IPS DF 4.7 (cell line): ENCODE measurements around the gene DTL.

Experiments used
- DNase-seq: peaks from one replicate; pipeline ENCODE4 v3.0.0-alpha.2; 2013; ENCODE audit warnings: low spot score; ENCODE audit errors: extremely low read depth

The DTL gene

GRCh38 chr1:212089560-212090163 is 54.1 kb downstream of the DTL start:
- no peak for DNase-seq

DNA sequence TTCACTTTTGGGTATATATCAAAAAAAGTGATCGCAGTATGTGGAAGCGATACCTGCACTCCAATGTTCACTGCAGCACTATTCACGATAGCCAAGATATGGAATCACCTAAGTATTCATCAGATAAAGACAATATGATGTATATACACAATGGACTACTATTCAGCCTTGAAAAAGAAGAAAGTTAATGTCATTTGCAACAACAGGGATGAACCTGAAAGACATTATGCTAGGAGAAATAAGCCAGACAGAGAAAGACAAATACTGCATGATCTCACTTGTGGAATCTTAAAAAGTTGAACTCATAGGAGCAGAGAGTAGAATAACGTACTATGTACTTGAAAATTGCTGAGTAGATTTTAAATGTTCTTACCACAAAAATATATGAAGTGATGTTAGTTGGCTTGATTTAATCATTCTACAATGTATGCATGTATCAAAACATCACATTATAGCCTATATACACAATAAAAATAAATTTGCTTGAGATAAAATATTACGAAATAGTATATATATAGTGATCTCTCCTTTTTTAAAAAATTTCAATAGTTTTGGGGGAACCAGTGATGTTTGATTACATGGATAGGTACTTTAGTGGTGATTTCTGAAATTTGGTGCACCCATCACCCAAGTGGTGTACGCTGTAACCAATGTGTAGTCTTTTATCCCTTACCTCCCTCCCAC is 56.0 kb downstream of the DTL start:
- no peak for DNase-seq

- DNase-seq: no peak
These were observed 61.8 kb downstream of the DTL start for GRCh38 chr1:212097360-212097759.

- no peak for DNase-seq
These were observed 62.8 kb downstream of the DTL start for GRCh38 chr1:212098310-212098709.

DNA sequence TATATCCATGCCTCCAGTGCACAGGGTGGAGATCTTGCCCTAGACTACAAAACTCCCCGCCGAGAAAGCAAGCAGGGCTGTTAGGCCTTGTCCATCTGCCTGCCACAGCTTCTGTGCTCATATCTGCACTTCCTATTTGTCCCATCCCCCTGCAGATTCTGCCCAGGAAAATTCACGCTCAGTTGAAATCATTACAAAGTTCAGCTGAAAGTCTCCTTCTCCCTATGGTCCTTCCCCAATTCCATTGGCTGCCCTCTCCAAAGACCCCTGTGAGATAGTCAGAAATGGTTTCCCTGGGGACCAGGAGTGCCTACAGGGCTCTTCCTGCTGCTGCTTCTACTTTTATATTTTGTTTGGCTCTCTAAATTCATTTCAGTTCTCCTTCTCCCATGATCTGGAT is 63.2 kb downstream of the DTL start:
- DNase-seq: no peak

DNA sequence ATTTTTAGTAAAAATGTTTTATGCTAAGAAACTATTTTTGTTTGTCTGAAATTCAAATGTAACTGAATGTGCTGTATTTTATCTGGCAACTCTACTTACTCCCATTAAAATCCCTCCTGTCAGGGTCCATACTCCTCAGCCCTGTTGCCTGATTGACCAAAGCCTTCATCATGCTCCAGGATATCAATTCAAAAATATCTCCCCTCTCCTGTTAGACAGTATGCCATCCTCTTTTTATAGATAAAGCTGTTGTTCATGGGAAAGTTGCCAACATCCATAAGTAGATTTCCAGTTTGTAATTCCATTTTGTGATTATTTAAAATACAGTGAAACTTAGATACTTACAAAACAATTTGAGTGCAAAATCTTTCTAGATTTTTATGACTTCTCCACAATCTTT is 65.7 kb downstream of the DTL start:
- DNase-seq: no peak

DNA sequence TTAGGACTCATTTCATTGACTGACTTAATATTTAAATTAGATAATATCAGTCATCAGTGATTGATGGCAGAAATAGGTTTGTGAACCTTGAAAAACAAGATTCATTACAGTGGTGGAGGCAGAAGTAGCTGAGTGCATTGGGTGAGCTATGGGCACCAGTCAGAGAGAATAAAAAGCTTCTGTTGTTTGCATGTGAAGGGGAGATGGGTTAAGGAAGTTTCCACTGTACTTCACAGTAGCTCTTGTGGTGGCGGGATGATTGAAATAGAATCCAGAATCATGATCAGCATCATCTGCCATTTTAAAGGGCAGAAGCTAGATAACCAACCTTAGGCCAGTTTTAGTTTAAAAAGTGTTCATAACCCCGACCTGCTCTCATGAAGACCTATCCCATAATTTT is 66.2 kb downstream of the DTL start:
- no peak for DNase-seq

- DNase-seq: no peak
These were observed 69.2 kb downstream of the DTL start for GRCh38 chr1:212104586-212105325.

- no peak for DNase-seq
These were observed 70.8 kb downstream of the DTL start for GRCh38 chr1:212106286-212106792.

- DNase-seq: no peak
These were observed 71.9 kb downstream of the DTL start for GRCh38 chr1:212107481-212107880.

GRCh38 chr1:212108187-212108586 is 72.6 kb downstream of the DTL start:
- no peak for DNase-seq

DNA sequence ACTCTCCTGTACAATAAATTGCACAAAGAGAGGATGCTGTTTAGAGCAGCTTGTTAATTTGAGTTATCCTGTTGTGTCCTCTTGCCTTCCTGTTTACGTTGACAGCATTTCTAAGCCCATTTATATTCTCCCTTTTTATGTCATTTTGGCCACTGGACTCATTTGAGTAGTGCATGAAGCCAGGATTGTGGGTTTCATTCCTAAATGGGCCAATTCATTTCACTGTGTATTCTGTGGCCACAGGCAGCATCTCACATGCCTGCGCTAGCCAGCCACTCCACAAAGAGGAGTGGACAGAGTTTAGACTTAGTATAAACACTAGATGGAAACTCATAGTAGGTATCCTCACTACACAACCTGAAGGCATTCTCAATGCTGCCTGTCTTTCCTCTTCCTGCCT is 73.4 kb downstream of the DTL start:
- no peak for DNase-seq

DNA sequence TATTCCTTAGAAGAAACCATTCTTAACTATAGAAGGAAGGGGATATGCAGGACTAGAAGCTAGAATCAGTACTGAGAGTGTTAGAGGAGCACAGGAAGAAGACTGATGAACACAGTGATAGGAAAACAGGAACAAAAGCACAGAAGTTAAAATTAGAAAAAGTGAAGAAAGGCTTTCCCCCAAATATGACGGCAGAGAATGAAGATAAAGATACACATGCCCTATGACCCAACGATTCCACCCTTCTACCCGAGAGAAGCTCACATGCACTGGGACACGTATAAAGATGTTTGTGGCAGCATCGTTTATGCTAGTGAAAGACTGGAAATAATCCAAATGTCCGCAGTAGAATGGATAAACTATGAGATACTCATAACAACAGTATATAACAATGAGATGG is 74.2 kb downstream of the DTL start:
- DNase-seq: no peak

GRCh38 chr1:212110617-212111016 is 75.1 kb downstream of the DTL start:
- DNase-seq: no peak

GRCh38 chr1:212111536-212111935 is 76.0 kb downstream of the DTL start:
- no peak for DNase-seq

DNA sequence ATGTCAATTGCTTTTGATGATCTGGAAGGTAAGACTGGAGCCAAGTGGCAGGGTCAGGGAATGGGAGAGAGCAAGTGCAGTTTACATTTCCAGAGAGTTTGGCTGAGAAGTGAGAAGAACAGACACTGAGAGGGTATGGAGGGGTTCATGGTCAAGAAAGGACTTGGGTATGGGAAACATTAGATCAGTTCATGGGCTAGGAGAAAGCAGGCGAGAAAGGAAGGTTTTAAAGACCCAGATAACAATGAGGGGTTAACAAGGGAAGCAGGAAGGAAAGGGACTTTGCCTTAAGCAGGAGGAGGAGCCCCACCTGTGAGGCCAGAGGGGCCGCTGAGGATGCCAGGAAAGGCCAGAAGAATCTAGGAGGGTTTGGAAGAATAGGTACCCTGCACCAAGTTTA is 78.2 kb downstream of the DTL start:
- DNase-seq: no peak

DNA sequence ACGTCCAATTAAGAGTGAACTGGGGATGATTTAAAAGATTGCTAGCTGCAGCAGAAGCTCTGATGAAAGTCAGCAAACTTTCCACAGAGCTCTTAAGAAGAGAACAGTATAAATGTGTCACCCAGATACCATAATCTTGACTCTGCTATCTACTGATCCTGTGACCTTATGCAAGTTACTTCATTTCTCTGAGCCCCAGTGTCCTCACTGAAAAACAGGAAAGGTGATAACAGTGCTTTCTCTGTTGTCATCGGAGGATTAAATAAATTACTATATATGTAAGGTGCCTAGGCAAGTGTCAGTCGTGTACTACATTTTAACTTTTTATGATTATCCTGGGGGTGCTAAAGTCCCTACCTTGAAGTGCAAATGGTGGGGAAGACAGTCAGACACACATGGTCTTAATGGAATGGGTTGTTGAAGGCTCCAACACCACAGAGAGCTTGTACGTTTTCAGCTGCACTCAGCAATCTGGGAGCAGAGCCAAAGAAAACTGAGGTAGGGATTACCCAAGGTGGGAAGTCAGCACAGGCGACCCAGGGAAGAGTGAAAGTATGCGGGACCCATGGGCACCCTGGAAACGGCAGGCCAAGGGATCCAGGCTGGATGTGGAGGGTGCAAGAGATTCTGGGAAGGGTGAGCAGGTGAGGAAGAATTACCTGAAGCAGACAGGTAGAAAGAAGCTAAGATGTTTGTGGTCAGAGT is 82.8 kb downstream of the DTL start:
- DNase-seq: no peak

- DNase-seq: no peak
These were observed 83.3 kb downstream of the DTL start for GRCh38 chr1:212118872-212119260.

DNA sequence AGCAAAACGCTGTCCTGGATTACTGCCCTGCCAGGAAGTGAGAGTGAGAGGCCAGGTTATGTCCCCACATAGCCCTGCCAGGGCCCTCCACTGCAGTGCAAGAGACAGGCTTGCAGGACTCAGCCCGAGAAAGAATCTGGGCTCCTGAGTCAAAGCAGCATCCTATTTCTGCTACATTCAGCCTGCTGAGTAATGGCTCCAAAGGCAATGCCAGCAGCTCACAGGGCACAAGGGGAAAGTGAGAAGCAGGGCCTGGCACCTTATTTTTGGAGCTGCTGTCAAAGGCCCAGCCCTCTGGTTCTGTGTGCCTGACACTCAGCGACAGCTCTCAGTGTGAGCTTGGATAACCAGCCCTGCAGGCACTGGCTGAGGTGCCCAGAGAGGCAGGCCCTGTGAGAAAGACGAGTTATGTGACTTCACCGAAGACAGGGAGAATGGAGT is 83.9 kb downstream of the DTL start:
- DNase-seq: no peak

GRCh38 chr1:212119863-212120262 is 84.3 kb downstream of the DTL start:
- DNase-seq: no peak

DNA sequence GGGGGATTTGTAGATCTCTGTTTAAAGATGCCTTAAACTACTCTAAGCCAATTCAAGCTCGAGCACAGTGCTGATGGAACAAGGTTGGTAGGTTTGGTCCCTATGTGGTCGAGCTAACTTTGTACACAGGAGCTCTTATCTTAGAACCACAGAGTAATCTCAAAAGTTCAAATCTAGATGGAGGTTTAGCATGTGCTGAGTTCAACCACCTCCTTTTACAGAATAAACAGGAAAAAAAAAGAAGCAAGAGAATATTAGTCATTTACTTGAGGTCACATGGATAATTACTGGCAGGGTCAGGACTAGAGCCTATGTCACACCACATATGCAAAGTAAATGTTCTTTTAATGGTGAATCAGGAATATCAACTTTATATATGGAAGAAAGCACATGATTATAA is 86.2 kb downstream of the DTL start:
- DNase-seq: no peak
